ELR (cell line): Measurements from ENCODE around the gene MRPL52.

Source experiments
- DNase-seq: peaks from one replicate; pipeline ENCODE4 v3.0.0-alpha.2; 2015; ENCODE audit warnings: low read depth

MRPL52 gene

DNA sequence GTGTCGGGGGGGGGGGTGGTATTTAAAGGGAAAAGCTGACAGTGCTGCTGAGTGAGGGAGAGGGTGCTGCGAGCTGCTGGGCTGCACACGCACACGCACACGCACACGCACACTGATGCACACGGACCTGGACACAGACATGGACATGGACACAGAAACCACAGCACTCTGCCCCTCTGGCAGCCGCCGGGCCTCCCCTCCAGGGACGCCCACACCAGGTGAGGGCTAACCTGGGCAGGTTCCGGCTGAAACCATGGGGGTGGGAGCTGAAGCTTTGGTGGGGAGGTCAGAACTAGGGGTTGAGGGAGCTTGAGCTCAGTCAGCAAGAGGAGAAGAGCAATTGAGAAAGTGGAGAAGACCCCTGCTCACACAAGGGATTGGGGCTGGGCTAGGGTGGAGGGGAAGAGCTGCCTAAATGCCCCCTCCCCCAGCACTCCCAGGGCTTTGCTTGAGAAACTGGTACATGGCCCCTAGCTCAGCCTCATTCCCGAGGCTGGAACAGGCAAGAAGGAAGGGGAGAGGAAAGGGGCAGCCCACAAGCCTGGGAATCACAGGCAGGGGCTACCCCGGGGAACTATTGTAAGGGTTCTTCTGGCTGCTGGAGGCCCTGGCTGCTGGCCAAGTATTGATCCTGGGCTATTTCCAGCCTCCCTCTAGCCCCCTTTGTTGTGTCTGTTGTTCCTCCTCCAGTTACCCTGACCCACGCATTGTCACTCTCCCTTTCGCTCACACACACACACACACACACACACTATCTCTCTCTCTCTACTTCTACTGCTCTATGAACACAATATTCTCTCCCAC lies 53.7 kb downstream of the MRPL52 start, which contains the start of gene REM2:
REM2 (plus strand) TSS at position 50 of the 804 bp plus-strand sequence; CDS start at position 116, 66 bp downstream.
- DNase-seq: no peak

DNA sequence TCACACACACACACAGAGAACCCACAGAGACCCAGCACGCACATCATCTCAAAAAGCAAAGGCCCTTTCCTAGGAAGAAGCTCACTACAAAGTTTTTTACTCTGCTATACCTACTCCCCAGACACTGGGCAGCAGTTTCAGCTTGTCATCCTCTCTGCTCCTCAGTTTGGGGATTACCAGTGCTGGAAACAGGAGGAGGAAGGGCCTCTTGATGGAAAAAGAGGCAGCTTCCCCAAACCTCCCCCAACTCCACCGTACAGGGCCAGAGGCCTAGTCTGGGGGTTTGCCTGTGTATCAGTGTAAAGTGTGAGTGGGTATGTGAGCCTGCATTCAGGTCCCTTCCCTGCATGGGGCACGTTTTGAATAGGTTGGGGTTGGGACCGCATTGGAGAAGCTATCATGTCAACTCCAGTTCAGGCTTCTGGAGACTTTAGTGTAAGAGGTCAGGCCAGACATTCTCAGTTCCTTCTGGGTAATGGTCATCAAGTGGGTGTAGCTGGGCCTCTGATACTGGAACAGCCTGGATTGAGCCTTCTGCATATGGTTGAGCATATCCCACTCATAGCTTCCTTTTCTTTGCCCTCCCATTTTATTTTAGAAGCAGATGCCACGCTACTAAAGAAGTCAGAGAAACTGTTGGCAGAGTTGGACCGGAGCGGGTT lies 54.5 kb downstream of the MRPL52 start:
- no peak for DNase-seq
